NCI-H460 (cell line): ENCODE results near the gene PRELP. TPM values are rescaled to one million over a fixed set of nuclear protein-coding genes. Genes with fewer than 3 reads are reported as not detected.

ENCODE experiments used
- DNase-seq: peaks from one replicate; pipeline ENCODE4 v3.0.0-alpha.2; 2016; ENCODE audit warnings: low read depth; ENCODE audit errors: extremely low read depth
- total RNA-seq: library from RNA; depleted of rRNA; stranded (reverse); fragments of >200 nt; shearing (Covaris generic); gene quantifications from 2 replicates; pipeline ENCODE4 v1.2.3, GENCODE V29; 2014

PRELP gene
- total RNA-seq, 1 experiment from 2014 or later = not detected

GRCh38 chr1:203521074-203521794, 45.6 kb downstream of the PRELP start:
- no peak for DNase-seq

GRCh38 chr1:203521812-203522211, 46.2 kb downstream of the PRELP start:
- no peak for DNase-seq

- DNase-seq = no peak
Measured at GRCh38 chr1:203522237-203522636, 46.6 kb downstream of the PRELP start.

- DNase-seq = no peak
Measured at GRCh38 chr1:203523667-203524066, 48.1 kb downstream of the PRELP start.

GRCh38 chr1:203524152-203524551, 48.5 kb downstream of the PRELP start:
- DNase-seq = no peak

GRCh38 chr1:203524824-203525223, 49.2 kb downstream of the PRELP start:
- DNase-seq = no peak

- no peak for DNase-seq
Measured at GRCh38 chr1:203525685-203526084, 50.1 kb downstream of the PRELP start.

- no peak for DNase-seq
Measured at GRCh38 chr1:203526130-203526529, 50.5 kb downstream of the PRELP start.

- no peak for DNase-seq
Measured at GRCh38 chr1:203526572-203526971, 51.0 kb downstream of the PRELP start.

- no peak for DNase-seq
Measured at GRCh38 chr1:203527013-203527412, 51.4 kb downstream of the PRELP start.

GRCh38 chr1:203528063-203528462, 52.5 kb downstream of the PRELP start:
- no peak for DNase-seq

- no peak for DNase-seq
Measured at GRCh38 chr1:203528976-203529835, 53.6 kb downstream of the PRELP start.

- DNase-seq = no peak
Measured at GRCh38 chr1:203531063-203531462, 55.5 kb downstream of the PRELP start.

GRCh38 chr1:203534012-203534411, 58.4 kb downstream of the PRELP start:
- DNase-seq = no peak

GRCh38 chr1:203534526-203534925, 58.9 kb downstream of the PRELP start:
- no peak for DNase-seq

GRCh38 chr1:203536575-203536974, 61.0 kb downstream of the PRELP start:
- no peak for DNase-seq

- no peak for DNase-seq
Measured at GRCh38 chr1:203536980-203537455, 61.4 kb downstream of the PRELP start.

GRCh38 chr1:203537806-203538464, 62.3 kb downstream of the PRELP start:
- no peak for DNase-seq

GRCh38 chr1:203538726-203539125, 63.1 kb downstream of the PRELP start:
- no peak for DNase-seq

- no peak for DNase-seq
Measured at GRCh38 chr1:203539831-203540546, 64.4 kb downstream of the PRELP start.
